Calu3 (cell line): ENCODE results near the gene PAK6. TPM values are rescaled to one million over a fixed set of nuclear protein-coding genes. Genes with fewer than 3 reads are reported as not detected.

Experiments used
- Bru-seq: library from RNA; stranded (reverse); fragments of 400-500 nt; gene quantifications from one replicate; lab custom pipeline; 2021; lab: Mats Ljungman, UMichigan
- BruChase-seq, 2 experiments: library from RNA; stranded (reverse); fragments of 400-500 nt; gene quantifications; one replicate each; lab custom pipeline; 2021; lab: Mats Ljungman, UMichigan
- BruUV-seq: library from RNA; stranded (reverse); fragments of 400-500 nt; replicated peaks from 2 replicates; lab custom pipeline; 2021; lab: Mats Ljungman, UMichigan
- CTCF ChIA-PET: fragments of 300-600 bp; sonication (Branson Sonifier 250); formaldehyde crosslinking; loops from one replicate; lab custom pipeline; 2022; ENCODE audit warnings: antibody characterized with exemption; lab: Charles Lee
- DNase-seq: peaks from one replicate; pipeline ENCODE4 v3.0.0; 2022
- H3K27ac Mint-ChIP-seq: one replicate; pipeline ENCODE4 v1.8.0; 2022; ENCODE audit warnings: mixed read lengths; ENCODE audit not compliant: unreplicated experiment
- H3K27me3 Mint-ChIP-seq: one replicate; pipeline ENCODE4 v1.8.0; 2022; ENCODE audit warnings: mixed read lengths; ENCODE audit not compliant: unreplicated experiment
- H3K36me3 Mint-ChIP-seq: one replicate; pipeline ENCODE4 v1.8.0; 2022; ENCODE audit warnings: mild to moderate bottlenecking, moderate library complexity, mixed read lengths; ENCODE audit not compliant: insufficient read depth, unreplicated experiment
- H3K4me1 Mint-ChIP-seq: one replicate; pipeline ENCODE4 v1.8.0; 2022; ENCODE audit warnings: mild to moderate bottlenecking, low read depth, mixed read lengths; ENCODE audit not compliant: unreplicated experiment
- H3K4me3 Mint-ChIP-seq: one replicate; pipeline ENCODE4 v1.8.0; 2022; ENCODE audit warnings: mild to moderate bottlenecking, low read depth, moderate library complexity, mixed read lengths; ENCODE audit not compliant: unreplicated experiment
- H3K9me3 Mint-ChIP-seq: one replicate; pipeline ENCODE4 v1.8.0; 2022; ENCODE audit warnings: low read depth, mixed read lengths; ENCODE audit not compliant: unreplicated experiment
- CTCF ChIP-seq: fragments of 200-600 bp; IDR thresholded peaks from one replicate; pipeline ENCODE4 v1.8.0; 2022; ENCODE audit warnings: antibody characterized with exemption; ENCODE audit not compliant: unreplicated experiment
- intact Hi-C: fragments of 100-400 bp; cut with micrococcal nuclease; formaldehyde crosslinking; loops from one replicate; pipeline ENCODE4 v1.10.0; 2022; ENCODE audit not compliant: unreplicated experiment
- long read RNA-seq: library from polyadenylated mRNA; stranded (forward); transcript quantifications from one replicate; pipeline ENCODE4 v2.0.0, GENCODE V29; 2022
- total RNA-seq: library from RNA; stranded (reverse); gene quantifications from 2 replicates; pipeline ENCODE4 v1.2.3, GENCODE V29; 2022

The PAK6 gene
- total RNA-seq (7.0 and 7.1 TPM in 2 replicates), Bru-seq, nascent RNA (percentile 28 among the genes with signal in this experiment), BruChase-seq, experiment 1, labeled RNA remaining after a 6-hour chase (percentile 53 among the genes with signal in this experiment), BruChase-seq, experiment 2, labeled RNA remaining after a 2-hour chase (percentile 57 among the genes with signal in this experiment)
- long read RNA-seq, partial matches to known transcripts = 3 of 10 reads
- long read RNA-seq, other reads (novel, unspliced or antisense) = 7 of 10 reads

DNA sequence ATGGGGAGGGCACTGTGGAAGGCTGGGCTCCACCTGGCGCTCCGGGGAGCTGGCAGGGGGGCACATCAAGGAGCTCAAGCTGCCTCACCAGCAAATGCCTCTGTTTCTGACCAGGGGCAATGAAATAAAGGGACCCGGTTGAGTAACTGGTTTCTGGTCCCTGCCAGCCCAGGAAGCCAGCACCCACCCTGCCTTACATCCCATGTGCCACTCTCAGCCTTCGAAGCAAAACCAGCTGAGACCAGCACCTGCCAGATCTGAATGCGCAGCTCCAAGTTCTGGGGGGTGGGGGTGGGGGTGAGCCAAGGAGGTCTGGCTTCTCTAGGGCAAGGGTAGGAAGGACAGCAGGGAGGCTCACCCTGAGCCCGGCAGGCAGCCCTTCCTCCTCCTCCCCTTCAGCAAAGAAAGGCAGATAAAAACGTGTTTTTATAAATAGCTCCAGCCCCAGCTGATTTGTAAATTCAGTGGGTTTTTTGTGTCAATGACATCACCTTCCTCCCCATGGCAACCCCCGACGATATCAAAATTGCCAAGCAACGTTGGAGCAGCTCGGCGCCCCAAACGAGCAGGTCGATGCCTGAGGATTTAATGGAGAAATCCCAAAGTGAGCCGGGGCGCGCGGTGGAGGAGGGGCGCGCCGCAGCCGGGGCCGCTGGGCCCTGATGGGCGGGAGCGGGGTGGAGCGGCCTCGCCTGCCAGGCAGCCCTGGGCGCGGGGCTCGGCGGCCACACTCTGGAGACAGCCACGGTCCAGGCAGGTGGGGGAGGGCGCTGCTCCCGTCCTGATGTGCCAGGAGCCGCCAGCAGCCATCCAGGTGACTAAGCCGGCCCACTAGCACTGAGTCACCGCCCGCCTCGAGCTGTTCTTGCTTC, at the start of gene PAK6:
Gene PAK6 (plus strand): TSS at position 532 of the 872 bp plus-strand sequence. CDS start 25,723 bp downstream, outside the sequence.
- H3K27ac Mint-ChIP-seq = peak within 1 kb of the TSS; percentile 11
- H3K4me3 Mint-ChIP-seq = peak within 1 kb of the TSS; percentile 48
- intact Hi-C loops = no loop called here
- H3K4me1 Mint-ChIP-seq = peaks cover 16% of the 10 kb centered on the region
- no peaks in the 10 kb centered on the region for H3K9me3 Mint-ChIP-seq
- TF ChIP-seq CTCF = no peak
- CTCF ChIA-PET = interaction anchor here (1.1 to 1.6 kb wide), 5 partner anchors 28 to 192 kb away, joined by 3 to 5 read pairs (median 3); no protein-coding TSS in a partner anchor
- peak; percentile 84 for DNase-seq
- peaks cover 4% of the 10 kb centered on the region for H3K36me3 Mint-ChIP-seq
- no peaks in the 10 kb centered on the region for H3K27me3 Mint-ChIP-seq
- BruUV-seq = no TSS peak

DNA sequence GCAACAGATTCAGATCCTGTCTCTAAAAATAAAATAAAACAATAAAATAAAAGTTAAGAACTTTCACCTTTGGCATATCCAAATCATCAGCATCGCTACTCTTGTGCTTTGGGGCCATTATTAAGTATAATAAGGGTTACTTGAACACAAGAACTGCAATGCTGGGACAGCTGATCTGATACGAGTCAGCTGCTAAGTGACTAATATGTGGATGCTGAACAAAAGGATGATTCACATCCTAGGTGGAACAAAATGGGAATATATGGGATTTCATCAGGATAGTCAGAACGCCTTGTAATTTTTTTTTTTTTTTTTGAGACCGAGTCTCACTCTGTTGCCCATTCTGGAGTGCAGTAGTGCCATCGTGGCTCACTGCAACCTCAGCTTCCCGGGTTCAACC, 48.3 kb upstream of the PAK6 start:
- Mint-ChIP-seq H3K4me1 (no peaks in the 10 kb centered on the region), H3K36me3 (no peaks in the 10 kb centered on the region), H3K9me3 (no peaks in the 10 kb centered on the region), H3K4me3 (no peak overlapping the region), H3K27me3 (no peaks in the 10 kb centered on the region), H3K27ac (no peak overlapping the region)
- intact Hi-C loops = no loop called here
- DNase-seq = no peak
- no TSS peak for BruUV-seq
- TF ChIP-seq CTCF = no peak
- CTCF ChIA-PET = no interaction called here

- BruUV-seq = no TSS peak
- peaks cover 6% of the 10 kb centered on the region for H3K36me3 Mint-ChIP-seq
- no peak for DNase-seq
- no peak overlapping the region for H3K27ac Mint-ChIP-seq
- no peak overlapping the region for H3K4me3 Mint-ChIP-seq
- CTCF ChIA-PET = no interaction called here
- TF ChIP-seq CTCF = no peak
- H3K9me3 Mint-ChIP-seq = no peaks in the 10 kb centered on the region
- H3K27me3 Mint-ChIP-seq = no peaks in the 10 kb centered on the region
- intact Hi-C loops = no loop called here
- H3K4me1 Mint-ChIP-seq = no peaks in the 10 kb centered on the region
These were observed 45.9 kb upstream of the PAK6 start for GRCh38 chr15:40192942-40193341.

GRCh38 chr15:40197434-40197833, 41.4 kb upstream of the PAK6 start:
- BruUV-seq = no TSS peak
- DNase-seq = no peak
- H3K36me3 Mint-ChIP-seq = peaks cover 11% of the 10 kb centered on the region
- intact Hi-C loops = no loop called here
- H3K4me3 Mint-ChIP-seq = no peak overlapping the region
- no peaks in the 10 kb centered on the region for H3K9me3 Mint-ChIP-seq
- no peaks in the 10 kb centered on the region for H3K27me3 Mint-ChIP-seq
- CTCF ChIA-PET = no interaction called here
- no peak for TF ChIP-seq CTCF
- H3K4me1 Mint-ChIP-seq = no peaks in the 10 kb centered on the region
- H3K27ac Mint-ChIP-seq = no peak overlapping the region
